GOT3 (cell line): ENCODE measurements around the gene GPR84.

Experiments used
- DNase-seq: peaks from one replicate; lab custom pipeline; 2025; ENCODE audit warnings: mixed read lengths; lab: John Stamatoyannopoulos, UW

Gene GPR84

DNA sequence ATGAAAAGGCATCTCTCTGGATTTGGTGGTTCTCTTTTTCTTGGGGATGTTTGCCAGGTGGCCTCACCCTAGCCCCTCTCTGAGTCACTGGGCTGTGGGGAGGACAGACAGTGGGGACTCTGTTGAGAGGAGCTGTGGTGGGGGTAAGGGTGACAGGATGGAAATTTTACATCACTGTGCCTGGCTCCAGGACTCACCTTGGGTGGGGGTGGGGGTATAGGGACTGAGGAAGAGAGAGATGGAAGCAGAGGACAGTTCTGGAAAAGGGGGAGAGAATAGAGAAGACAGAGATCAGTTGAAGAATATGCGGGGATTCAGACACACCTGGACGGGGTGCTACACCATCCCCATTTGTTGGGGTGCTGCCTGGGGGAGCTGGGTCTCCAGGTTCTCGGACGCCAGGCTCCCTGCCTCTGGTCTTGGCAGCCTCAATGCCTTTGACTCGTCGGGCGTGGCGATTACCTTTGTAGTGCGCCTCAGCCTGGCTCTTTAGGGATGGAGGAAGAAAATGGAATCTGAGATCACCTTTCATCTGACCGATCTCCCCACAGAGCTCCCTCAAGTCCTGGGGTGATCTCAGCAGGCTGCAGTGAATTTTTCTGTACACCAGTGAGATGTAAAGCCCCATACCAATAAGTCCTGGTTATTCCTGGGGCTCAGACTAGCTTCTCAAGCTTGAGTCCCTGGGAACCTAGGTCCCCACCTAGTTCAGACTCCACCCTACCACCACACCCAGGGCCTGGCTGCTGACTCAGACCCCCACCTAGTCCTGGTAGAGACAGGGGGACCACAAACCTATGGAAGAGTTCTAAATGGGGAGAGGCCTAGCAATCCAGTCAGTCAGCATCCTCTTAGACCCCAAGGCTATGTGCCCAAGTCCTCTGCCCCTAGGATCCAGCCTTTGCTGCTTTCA, 9.6 kb upstream of the GPR84 start:
- no peak for DNase-seq

DNA sequence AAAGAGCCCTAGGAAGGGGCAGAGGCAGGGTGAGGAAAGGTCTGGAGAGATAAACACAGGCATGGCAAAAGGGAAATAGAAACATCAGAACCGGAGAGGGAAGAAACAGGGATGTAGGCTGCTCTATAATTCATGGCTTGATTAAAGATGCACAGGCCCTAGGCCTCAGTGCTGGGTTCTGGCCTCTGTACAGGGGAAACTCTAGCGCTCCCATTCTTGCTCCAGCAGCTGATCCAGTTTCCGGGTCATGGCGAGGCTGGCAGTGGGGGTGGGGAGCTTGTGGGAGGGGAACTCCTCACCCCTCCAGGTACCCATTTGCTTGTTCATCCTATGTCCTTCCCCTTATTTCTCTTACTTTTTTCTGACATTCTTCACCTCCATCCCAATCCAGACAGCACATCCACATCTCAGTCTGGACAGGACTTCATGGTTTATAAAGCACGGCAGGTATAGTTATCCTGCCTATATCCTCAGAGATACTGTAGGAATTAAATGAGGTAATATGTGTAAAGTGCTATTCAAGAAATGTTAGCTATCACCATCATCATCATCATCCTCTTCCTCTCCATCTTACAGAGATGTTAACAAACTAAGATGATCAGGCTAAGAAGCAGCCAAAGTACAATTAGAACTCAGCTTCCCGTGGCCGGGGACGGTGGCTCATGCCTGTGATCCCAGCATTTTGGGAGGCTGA, 8.0 kb upstream of the GPR84 start:
- no peak for DNase-seq

DNA sequence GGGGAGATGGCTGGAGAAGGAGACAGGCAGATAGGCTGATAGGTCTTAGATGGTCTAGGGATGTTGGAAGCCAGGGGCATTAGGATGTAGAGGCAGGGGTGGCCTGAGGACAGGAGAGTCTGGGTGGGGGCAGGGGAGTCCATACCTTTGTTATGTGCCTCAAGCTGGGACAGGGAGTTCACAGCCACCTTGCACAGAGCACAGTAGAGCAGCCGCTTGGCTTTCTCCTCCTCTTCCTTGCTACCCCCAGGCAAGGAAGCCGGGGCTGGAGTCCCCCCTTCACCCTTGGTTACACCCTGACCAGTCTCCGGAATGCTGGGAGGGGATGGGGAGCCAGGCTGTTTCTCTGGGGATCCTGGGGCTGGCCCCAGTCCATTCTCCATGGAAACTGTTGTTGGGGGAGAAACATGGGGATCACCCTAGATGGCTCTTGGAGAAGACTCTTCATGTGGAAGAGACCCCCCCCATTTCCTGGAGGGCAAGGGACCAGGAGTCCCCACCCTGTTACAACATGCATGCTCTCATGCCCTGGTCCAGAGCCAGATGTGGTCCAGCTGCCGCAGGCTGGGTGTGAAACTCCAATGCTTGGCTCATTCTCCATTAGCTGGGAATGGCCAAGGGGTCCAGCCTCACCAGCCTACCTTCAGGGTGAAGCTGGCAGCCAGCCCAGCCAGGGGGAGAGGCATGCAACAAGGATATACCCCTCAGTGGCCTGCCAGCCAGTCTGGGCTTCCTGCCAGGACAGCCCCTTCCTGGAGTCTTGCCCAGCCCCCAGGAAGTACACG, 7.2 kb upstream of the GPR84 start:
- no peak for DNase-seq

DNA sequence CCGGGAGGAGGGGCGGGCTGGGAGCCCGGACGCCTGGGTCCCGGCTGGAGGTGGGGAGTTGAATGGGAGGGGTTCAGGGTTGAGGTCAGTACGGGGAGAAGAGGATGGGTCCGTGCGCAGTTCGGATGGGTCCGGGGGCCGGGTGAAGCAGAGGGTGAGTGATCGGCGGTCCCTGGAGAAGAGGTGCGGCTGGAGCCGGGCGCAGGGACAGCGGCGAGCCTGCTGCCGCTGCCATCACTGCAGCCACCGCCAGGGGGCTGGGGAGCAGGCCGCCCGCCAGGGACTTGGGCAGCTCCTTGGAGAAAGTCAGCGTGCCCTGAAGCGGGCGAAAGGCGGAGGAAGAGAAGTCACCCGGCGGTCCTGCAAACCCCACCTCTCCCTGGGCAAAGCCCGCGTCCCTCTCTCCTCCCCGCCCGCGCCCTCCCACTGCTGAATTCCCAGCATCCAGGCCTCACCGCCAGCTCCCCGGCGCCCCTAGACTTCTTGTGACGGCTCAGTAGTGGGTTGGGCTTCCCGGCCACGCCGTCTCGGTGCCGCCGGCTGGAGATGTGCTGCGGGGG, 6.0 kb upstream of the GPR84 start:
- no peak for DNase-seq

DNA sequence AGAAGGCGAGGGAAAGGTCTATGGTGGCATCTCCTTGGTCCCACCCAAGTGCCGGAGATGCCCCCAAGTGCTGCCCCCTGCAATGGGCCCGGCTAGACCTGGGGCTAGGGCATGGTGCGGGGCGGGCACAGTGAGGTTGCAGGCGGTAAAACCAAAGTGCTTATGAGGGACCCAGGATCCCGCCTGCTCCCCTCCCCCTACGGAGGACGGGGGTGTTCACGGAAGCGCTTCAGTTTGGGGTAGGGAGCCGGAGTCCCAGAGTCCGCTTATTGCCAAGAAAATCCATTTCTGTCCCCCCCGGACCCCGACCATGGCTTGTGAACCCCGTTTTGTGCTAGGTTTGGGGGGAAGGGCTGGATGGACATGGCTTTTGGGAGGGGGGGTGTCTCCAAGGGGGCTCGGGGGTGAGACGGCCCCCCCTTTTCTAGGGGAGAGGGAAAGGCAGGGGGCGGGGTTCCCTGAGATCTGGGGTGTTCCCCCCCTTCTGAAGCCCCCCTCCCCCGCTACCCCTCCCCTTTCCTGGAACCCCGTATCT, 5.4 kb upstream of the GPR84 start:
- no peak for DNase-seq

DNA sequence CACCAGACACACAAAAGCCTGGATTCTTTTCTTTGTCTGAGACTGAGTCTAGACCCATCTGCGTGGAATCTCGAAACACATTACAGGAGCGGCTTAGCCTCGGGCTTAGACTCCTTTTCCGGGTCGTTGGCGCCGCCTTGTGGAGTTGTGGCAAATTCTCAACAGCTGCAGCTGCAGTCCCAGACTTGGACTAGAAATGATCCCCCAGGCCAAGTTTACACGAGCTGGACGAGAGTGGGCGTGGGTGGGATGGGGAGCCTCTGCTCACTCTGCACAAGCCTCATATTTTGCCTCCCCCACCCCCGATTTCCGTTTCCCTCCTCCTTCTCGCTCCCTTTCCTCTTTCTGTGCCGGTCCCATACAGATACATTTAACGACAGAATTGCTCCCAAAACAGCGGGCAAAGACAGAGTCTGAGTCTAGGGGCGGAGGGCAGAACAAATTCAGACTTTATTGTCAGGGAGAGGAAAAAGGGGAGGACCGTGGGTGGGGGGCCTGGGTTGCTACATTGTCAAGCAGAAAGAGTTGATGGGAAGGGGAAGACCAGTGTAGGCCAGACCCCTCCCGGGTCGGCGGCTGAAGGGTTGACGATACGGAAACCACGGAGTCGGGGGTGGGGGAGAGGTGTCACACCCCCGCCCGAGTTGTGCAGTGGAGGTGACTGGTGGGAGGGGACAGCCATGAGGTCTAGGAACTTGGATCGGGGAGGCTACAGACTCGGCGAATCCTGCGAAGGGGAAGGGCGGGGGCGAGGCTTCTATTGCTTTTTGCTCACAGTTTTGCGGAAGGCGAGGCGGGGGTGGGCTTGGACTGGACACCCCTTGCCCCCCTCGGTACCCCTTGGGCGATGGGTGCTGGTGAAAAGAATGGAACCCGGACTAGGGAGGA, 4.7 kb upstream of the GPR84 start:
- DNase-seq = peak; percentile 41

DNA sequence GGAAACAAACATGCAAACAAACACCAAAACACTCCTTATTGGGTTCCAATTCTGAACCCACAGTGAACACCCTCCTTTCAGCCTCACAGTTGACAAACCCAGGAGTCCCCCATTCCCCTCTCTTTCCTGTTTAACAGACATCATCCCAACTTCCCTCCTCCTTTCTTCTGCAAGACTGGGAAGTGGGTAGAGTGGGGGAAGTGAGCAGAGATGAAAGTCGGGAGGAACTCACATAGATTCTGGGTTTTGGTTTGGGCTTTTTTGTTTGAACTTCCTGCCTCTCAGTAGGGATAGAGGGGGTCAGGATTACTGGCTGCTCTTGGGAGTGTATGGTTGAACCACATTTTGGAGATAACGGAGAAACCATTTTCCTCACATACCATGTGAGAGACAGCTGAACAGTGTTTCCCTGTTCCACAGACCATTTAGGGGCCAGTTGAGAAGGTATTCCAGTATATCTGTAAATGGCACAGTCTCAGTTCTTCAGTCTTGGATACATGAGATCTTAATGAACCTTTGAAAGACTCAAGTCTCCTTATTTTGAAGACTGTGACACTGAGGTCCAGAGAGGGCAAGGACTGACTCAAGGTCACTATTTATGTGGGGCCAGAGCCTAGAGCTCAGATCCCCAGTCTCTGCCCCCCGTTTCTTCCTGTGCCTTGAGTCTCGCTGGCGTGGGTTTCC, 3.9 kb upstream of the GPR84 start:
- DNase-seq = no peak

DNA sequence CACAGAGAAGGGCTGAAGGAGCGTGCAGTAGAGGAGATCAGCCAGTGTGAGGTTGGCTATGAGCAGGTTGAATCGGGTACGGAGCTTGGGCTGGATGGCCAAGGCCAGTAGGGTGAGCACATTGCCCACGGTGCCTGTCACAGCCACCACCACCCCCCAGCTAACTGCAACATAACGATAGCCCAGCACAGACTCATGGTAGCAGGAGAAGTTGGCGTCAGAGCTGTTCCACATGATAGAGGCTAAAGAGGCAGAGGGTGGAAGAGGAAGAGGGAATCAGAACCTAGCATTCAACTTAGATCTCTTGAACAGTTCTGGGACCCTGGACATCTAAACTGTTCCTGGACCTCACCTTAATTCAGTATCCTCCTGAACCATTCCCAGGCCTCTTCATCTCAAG, 668 bp downstream of the GPR84 start:
- no peak for DNase-seq

DNA sequence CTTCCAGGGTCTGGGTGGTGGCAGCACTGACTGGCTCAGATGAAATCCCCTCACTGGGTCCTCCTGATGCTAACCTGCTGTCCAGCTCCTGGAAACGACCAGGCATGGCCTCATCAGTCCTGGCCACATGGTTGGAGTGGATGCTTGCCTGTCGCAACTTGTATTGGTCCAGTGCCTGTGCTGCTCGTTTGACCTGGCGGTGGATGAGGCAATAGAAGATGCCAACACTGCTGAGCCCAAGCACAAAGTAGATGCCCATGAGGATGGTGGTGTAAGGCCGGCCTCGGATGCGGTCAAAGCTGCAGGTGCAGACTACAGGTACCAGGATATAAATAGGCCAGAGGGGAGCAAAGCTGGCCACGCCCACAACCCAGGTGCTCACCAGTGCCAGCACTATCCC, 1.2 kb downstream of the GPR84 start:
- DNase-seq = no peak

DNA sequence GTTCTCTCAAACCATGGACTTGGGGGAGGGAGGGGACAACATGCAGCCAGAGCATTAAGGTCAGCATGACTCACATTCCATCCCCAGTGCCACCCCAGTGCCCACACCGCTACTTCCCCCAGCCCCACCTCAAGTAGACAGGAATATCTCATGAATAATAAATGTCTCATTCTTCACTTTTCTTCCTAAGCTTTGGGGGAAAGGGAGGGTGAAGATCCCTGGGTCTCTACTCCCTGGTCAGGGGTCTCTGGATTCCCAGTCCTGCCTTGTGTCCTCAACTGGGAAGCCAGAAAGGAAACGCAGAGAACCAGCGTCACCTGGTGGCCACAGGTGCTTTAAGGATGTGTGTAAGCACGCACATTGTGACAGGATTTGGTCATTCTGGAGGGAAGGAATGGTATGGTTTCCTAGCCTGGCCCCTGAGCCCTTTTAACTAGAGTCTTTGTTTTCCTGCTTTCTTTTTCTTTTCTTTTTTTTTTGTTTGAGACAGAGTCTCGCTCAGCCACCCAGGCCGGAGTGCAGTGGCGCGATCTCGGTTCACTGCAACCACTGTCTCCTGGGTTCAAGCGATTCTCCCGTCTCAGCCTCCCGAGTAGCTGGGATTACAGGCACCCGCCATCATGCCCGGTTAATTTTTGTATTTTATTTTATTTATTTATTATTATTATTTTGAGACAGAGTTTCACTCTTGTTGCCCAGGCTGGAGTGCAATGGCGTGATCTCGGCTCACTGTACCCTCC, 3.4 kb downstream of the GPR84 start:
- no peak for DNase-seq

DNA sequence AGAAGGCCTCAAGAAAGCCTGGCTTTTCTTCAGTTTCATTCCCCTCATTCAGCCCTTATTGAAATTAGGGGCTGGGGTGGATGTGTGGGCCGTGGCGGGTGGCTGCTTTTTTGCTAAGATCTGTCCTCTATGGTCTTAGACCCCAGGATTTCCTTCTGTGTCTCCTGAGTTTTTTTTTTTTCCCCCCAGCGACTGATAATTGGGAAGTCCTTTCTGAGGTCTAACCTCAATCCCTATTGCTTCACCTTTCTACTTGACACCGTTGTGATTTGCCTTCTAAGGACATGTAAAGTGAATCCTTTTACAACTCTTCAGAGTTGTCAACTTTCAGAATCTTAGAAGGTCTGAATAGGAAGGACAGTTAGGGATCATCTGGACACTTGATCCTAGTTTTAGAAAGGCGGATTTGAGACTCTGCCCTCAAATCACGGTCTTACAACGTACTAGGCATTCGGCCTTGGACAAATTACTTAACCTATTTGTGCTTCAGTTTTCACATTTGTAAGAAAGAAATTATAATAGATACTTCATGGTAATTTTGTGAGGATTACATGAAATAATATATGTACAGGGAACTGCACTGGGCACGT, 4.4 kb downstream of the GPR84 start:
- no peak for DNase-seq

DNA sequence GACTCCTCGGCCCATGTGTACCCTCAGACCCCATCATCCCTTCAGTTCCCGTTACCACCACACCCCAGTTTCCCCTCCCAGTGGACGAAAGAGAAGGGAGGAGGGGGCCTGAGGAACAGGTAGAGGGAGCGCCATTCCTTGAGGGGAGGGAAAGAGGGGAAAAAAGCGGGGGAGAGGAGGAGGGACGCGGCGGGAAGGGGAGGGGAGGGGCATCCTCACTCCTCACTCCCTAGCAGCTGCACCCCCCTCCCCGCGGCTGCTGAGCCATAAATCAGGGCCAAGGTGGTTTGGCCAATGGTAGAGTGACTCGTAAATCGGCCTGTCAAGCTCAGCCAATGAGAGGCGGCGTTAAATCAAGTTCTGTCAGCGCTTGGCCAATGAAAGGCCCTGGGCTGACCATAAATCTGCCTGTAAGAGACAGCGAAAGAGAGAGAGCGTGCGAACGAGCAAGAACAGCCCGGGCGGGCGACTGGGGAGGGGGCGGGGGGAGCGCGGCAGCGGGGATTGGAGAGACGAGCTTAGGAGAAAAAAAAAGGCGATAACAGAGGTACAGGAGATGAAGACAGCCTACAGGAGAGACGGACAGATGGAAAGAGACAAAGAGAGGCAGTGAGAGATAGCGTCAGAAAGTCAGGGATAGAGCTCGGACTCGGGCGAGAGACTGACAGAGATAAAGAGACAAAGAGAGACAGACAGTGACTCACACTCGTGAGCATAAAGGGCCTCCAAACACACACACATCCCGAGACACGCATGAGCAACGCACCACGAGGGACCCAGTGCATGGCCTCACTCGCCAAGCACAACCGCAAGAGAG, 5.1 kb downstream of the GPR84 start:
- DNase-seq = peak; percentile 66

DNA sequence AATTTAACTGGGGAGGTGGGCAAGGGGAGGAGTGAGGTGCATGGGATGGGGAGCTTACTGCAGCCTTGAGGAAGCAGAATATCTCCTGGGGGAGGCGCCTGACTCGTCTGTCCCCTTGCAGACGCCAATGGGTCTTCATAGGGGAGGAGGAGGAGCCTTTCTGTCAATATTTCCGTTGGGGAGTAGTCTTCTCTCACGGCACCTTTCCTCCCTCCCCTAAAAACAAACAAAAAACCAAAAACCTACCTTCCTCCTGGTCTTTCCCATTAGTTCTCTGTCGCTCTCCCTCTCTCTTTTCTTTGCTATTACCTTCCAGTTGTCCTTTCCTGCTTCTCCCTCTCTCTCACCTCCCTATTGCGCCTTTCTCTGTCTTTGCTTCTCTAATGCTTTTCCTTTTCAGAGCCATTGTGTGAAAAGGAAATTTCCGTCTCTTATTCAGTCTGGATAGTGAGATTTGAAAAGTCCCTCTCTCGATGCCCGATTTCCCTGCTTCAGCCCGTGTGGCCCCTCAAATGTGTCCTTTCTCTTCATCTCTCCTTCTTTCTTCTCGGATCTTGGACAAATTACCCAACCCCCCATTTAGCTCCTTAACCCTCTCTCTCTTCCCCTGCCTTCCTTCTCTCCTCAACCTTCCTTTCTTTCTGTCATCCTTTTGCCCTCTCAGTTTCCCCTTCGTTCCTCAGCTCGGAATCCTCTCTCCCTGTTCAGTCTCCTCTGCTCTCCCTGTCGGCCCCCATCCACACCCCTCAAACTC, 5.9 kb downstream of the GPR84 start:
- no peak for DNase-seq

DNA sequence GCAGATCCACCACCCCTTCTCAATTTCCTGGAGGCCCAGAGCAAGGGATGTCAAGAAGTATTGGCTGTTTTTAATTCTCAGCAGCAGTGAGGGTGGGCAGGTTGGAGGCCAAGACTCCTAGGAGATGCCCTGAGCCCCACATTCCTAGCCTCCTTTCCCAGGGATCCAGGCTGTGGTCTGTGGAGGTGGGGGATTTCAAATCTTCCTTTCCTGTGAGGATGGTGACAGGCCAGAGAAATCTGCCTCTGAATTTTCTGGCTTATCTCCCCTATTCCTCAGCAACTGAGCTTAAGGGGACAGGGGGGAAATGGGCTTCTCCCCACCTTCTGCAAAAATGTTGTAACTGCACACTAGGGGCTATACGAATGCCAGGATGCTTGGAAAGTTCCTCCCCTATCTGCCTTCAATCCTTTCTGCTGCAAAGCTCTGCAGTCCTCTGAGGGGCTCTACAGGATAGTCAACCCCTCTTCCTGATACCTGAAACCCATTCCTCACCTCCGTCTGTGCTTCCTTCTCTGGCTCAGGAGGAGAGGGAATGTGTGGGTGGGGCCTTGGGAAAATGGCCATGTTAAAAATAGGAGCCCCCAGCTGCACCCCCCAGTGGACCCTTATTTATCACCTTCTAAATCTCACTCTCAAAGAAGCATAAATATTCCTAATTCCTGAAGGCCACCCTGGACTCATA, 6.6 kb downstream of the GPR84 start:
- DNase-seq = no peak

DNA sequence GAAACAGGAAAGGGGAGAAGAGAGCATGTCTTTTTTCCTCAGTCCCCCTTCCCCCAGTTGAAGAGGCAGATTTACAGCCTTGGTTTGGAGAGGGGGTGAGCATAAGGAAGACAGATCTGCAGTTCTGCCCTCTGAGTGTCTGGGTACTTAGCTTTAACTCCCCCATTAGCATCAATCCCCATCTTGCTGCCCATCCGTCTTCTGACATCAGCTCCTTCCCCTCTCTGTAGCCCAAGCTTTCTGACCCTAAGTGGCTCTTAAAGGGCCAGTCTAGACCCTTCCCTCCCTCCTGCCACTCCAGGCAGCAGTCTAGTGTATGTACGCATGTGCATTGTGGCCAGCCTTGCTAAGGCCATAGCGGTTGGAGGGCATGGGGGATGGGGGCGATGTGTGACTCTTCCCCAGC, 7.3 kb downstream of the GPR84 start:
- no peak for DNase-seq

DNA sequence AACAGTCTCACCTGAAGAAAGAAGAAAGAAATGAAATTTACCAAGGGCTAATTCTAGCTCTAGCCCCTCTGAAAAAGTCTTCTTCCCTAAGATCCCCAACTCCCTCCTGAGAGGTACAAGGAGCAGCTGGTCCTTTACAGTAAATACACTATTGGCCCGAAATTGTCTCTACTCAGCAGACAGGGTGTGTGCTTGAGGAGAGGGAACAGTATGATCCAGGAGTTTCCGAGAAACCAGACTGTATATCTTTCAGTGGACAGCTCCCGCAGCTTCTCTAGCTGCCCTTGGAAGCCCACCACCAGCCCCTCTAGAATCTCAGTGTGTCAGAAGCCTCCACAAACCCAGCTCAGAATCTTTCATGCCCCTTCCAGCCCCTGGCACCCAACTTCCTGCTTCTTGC, 8.1 kb downstream of the GPR84 start:
- no peak for DNase-seq
